Glutamatergic neuron (in vitro differentiated cells): ENCODE results near the gene AMPH. TPM values are rescaled to one million over a fixed set of nuclear protein-coding genes. Genes with fewer than 3 reads are reported as not detected.
A peak's percentile ranks its signal among the peaks of the same experiment; 100 is the strongest.

Experiments
- DNase-seq: peaks from one replicate; pipeline ENCODE4 v3.0.0; 2022
- H3K27ac Mint-ChIP-seq: one replicate; pipeline ENCODE4 v1.8.0; 2020; ENCODE audit warnings: mild to moderate bottlenecking, mixed read lengths, inconsistent platforms; ENCODE audit not compliant: unreplicated experiment
- H3K27me3 Mint-ChIP-seq: one replicate; pipeline ENCODE4 v1.8.0; 2020; ENCODE audit warnings: mild to moderate bottlenecking, moderate library complexity, mixed read lengths, inconsistent platforms; ENCODE audit not compliant: unreplicated experiment
- H3K36me3 Mint-ChIP-seq: one replicate; pipeline ENCODE4 v1.8.0; 2020; ENCODE audit warnings: mild to moderate bottlenecking, mixed read lengths, inconsistent platforms; ENCODE audit not compliant: unreplicated experiment
- H3K4me1 Mint-ChIP-seq: one replicate; pipeline ENCODE4 v1.8.0; 2020; ENCODE audit warnings: mild to moderate bottlenecking, low read depth, mixed read lengths, inconsistent platforms; ENCODE audit not compliant: unreplicated experiment
- H3K4me3 Mint-ChIP-seq: one replicate; pipeline ENCODE4 v1.8.0; 2020; ENCODE audit warnings: mild to moderate bottlenecking, mixed read lengths, inconsistent platforms; ENCODE audit not compliant: unreplicated experiment
- H3K9me3 Mint-ChIP-seq: one replicate; pipeline ENCODE4 v1.8.0; 2020; ENCODE audit warnings: mild to moderate bottlenecking, moderate library complexity, mixed read lengths, inconsistent platforms; ENCODE audit not compliant: unreplicated experiment
- CTCF ChIP-seq: fragments of 200-600 bp; sonication (generic); IDR thresholded peaks from one replicate; pipeline ENCODE4 v1.5.0; 2021; ENCODE audit not compliant: partially characterized antibody, unreplicated experiment
- total RNA-seq: library from RNA; stranded (reverse); fragmentation: NEBNext Ultra II Directional; extraction: Animal tissue kit (Norgen Biotek cat#: 25700); gene quantifications from one replicate; pipeline ENCODE4 v1.2.1, GENCODE V29; 2021; ENCODE audit not compliant: unreplicated experiment

Gene AMPH
- total RNA-seq, 1 donor from 2014 or later: 9.4 TPM

GRCh38 chr7:38669965-38670520 lies 38.9 kb upstream of the AMPH start:
- H3K9me3 Mint-ChIP-seq: no peaks in the 10 kb centered on the region
- H3K4me3 Mint-ChIP-seq: no peak overlapping the region
- no peaks in the 10 kb centered on the region for H3K36me3 Mint-ChIP-seq
- no peak overlapping the region for H3K27ac Mint-ChIP-seq
- no peak for TF ChIP-seq CTCF
- no peak for DNase-seq
- H3K4me1 Mint-ChIP-seq: no peaks in the 10 kb centered on the region
- H3K27me3 Mint-ChIP-seq: peaks cover 6% of the 10 kb centered on the region

- no peak for DNase-seq
- Mint-ChIP-seq H3K27me3 (peaks cover 3% of the 10 kb centered on the region), H3K9me3 (no peaks in the 10 kb centered on the region), H3K4me3 (no peak overlapping the region), H3K27ac (no peak overlapping the region), H3K36me3 (peaks cover 4% of the 10 kb centered on the region), H3K4me1 (no peaks in the 10 kb centered on the region)
- no peak for TF ChIP-seq CTCF
These were observed 33.8 kb upstream of the AMPH start for GRCh38 chr7:38664972-38665371.

- Mint-ChIP-seq H3K4me1 (no peaks in the 10 kb centered on the region), H3K36me3 (peaks cover 7% of the 10 kb centered on the region), H3K27me3 (no peaks in the 10 kb centered on the region), H3K4me3 (no peak overlapping the region), H3K9me3 (no peaks in the 10 kb centered on the region), H3K27ac (no peak overlapping the region)
- peak; percentile 69 for TF ChIP-seq CTCF
- DNase-seq: no peak
These were observed 29.4 kb upstream of the AMPH start for GRCh38 chr7:38660427-38661099.

- Mint-ChIP-seq H3K27ac (no peak overlapping the region), H3K9me3 (peaks cover 1% of the 10 kb centered on the region), H3K27me3 (no peaks in the 10 kb centered on the region), H3K4me1 (no peaks in the 10 kb centered on the region), H3K36me3 (peaks cover 7% of the 10 kb centered on the region), H3K4me3 (no peak overlapping the region)
- no peak for DNase-seq
- no peak for TF ChIP-seq CTCF
These were observed 28.8 kb upstream of the AMPH start for GRCh38 chr7:38659931-38660330.

- Mint-ChIP-seq H3K36me3 (peaks cover 4% of the 10 kb centered on the region), H3K4me1 (no peaks in the 10 kb centered on the region), H3K9me3 (peaks cover 1% of the 10 kb centered on the region), H3K27ac (no peak overlapping the region), H3K27me3 (no peaks in the 10 kb centered on the region), H3K4me3 (no peak overlapping the region)
- no peak for TF ChIP-seq CTCF
- no peak for DNase-seq
These were observed 27.7 kb upstream of the AMPH start for GRCh38 chr7:38658921-38659320.
